ENCODE measurements around the gene SLC12A9. TPM values are rescaled to one million over a fixed set of nuclear protein-coding genes. Genes with fewer than 3 reads are reported as not detected.
"Not testable (repeated sequence)": the region's sequence is repeated elsewhere in the genome, so short reads cannot be mapped to it uniquely, and the experiment has no call there.

The SLC12A9 gene
- total RNA-seq, 1 donor from 2014 or later: 39.1 TPM

- H3K9me3 Mint-ChIP-seq: no peaks in the 10 kb centered on the region
- peaks cover 9% of the 10 kb centered on the region for H3K27me3 Mint-ChIP-seq (ENCODE audit: low read depth)
- H3K4me3 Mint-ChIP-seq: no peak overlapping the region
- TF ChIP-seq CTCF (IDR thresholded peaks at IDR 0.05; ENCODE audit: unreplicated experiment): no peak
- no peak for DNase-seq (ENCODE audit: low spot score in 2 of 2, unreplicated experiment in 2 of 2)
- H3K36me3 Mint-ChIP-seq: no peaks in the 10 kb centered on the region
- H3K4me1 Mint-ChIP-seq: no peaks in the 10 kb centered on the region
- no peak overlapping the region for H3K27ac Mint-ChIP-seq
These were observed 50.1 kb downstream of the SLC12A9 start for GRCh38 chr7:100902638-100903037.

- Mint-ChIP-seq H3K4me3 (no peak overlapping the region), H3K27me3 (ENCODE audit: low read depth) (no peaks in the 10 kb centered on the region), H3K9me3 (peaks cover 5% of the 10 kb centered on the region), H3K4me1 (no peaks in the 10 kb centered on the region), H3K36me3 (no peaks in the 10 kb centered on the region), H3K27ac (no peak overlapping the region)
- no peak for DNase-seq (ENCODE audit: low spot score in 2 of 2, unreplicated experiment in 2 of 2)
- no peak for TF ChIP-seq CTCF (IDR thresholded peaks at IDR 0.05; ENCODE audit: unreplicated experiment)
These were observed 56.0 kb downstream of the SLC12A9 start for GRCh38 chr7:100908512-100908911.

GRCh38 chr7:100910443-100910842 is 57.9 kb downstream of the SLC12A9 start:
- DNase-seq (ENCODE audit: low spot score in 2 of 2, unreplicated experiment in 2 of 2); H3K4me1 Mint-ChIP-seq; H3K4me3 Mint-ChIP-seq; H3K27me3 Mint-ChIP-seq (ENCODE audit: low read depth); H3K36me3 Mint-ChIP-seq; H3K27ac Mint-ChIP-seq; H3K9me3 Mint-ChIP-seq: not testable (repeated sequence)

- DNase-seq (ENCODE audit: low spot score in 2 of 2, unreplicated experiment in 2 of 2): no peak
- H3K36me3 Mint-ChIP-seq: no peaks in the 10 kb centered on the region
- no peak overlapping the region for H3K27ac Mint-ChIP-seq
- H3K4me1 Mint-ChIP-seq: peaks cover 3% of the 10 kb centered on the region
- TF ChIP-seq CTCF (IDR thresholded peaks at IDR 0.05; ENCODE audit: unreplicated experiment): no peak
- peaks cover 5% of the 10 kb centered on the region for H3K9me3 Mint-ChIP-seq
- H3K27me3 Mint-ChIP-seq (ENCODE audit: low read depth): no peaks in the 10 kb centered on the region
- H3K4me3 Mint-ChIP-seq: no peak overlapping the region
These were observed 59.0 kb downstream of the SLC12A9 start for GRCh38 chr7:100911484-100911883.

- H3K27ac Mint-ChIP-seq: no peak overlapping the region
- H3K9me3 Mint-ChIP-seq: no peaks in the 10 kb centered on the region
These were observed 61.8 kb downstream of the SLC12A9 start for GRCh38 chr7:100914208-100914878.

More at GRCh38 chr7:100914208-100914878, 61.8 kb downstream of the SLC12A9 start:
- Mint-ChIP-seq H3K36me3 (no peaks in the 10 kb centered on the region), H3K27me3 (ENCODE audit: low read depth) (no peaks in the 10 kb centered on the region), H3K4me3 (no peak overlapping the region), H3K4me1 (peaks cover 9% of the 10 kb centered on the region)
- TF ChIP-seq CTCF (IDR thresholded peaks at IDR 0.05; ENCODE audit: unreplicated experiment): no peak
- DNase-seq (ENCODE audit: low spot score in 2 of 2, unreplicated experiment in 2 of 2): no peak

Data from mesothelial cell of epicardium (in vitro differentiated cells).